Measurements from ENCODE around the gene LMNB1.

LMNB1 gene

DNA sequence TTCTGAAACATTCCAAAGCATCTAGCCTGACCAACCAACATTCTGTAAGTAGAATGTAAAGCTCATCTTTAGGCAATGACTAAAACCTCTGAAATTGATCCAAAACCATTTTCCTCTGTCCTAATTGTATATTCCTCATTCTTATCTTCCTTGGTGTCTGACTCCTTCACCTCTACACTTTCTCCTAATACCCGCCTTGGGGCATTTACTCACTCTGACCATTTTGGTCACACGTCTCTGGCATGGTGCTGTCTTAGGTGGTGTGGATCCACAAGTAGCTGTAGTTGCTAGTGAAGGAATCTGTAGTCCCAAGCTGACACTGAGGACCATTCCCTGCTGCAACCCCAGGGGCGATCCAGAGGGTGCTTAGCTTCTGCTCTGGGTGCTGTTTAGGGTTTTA, 40.8 kb upstream of the LMNB1 start:
- Histone ChIP-seq H3K4me2 (ENCODE audit: low read length) (no peak overlapping the region), H3K4me3 (ENCODE audit: low read depth, low read length, poor library complexity, severe bottlenecking) (no peak overlapping the region), H3K9me2 (ENCODE audit: low read depth, low read length) (no peaks in the 10 kb centered on the region), H3F3A (ENCODE audit: insufficient read depth, low read length) (no peaks in the 10 kb centered on the region), H3K4me1 (ENCODE audit: insufficient read depth, low read length, severe bottlenecking) (no peaks in the 10 kb centered on the region), H2AFZ (ENCODE audit: low read length) (no peak overlapping the region), H3K9ac (ENCODE audit: low read length) (no peak overlapping the region), H3K27me3 (ENCODE audit: insufficient read depth, low read length) (no peaks in the 10 kb centered on the region), H3K27ac (ENCODE audit: low read depth, low read length, poor library complexity, severe bottlenecking) (no peak overlapping the region), H3K79me2 (ENCODE audit: insufficient read depth, low read length) (no peaks in the 10 kb centered on the region), H4K20me1 (ENCODE audit: insufficient read depth, low read length) (no peaks in the 10 kb centered on the region), H3K36me3 (ENCODE audit: insufficient read depth, low read length) (no peaks in the 10 kb centered on the region), H3K9me3 (ENCODE audit: low read length) (no peaks in the 10 kb centered on the region)
- TF ChIP-seq, protein P1, sequence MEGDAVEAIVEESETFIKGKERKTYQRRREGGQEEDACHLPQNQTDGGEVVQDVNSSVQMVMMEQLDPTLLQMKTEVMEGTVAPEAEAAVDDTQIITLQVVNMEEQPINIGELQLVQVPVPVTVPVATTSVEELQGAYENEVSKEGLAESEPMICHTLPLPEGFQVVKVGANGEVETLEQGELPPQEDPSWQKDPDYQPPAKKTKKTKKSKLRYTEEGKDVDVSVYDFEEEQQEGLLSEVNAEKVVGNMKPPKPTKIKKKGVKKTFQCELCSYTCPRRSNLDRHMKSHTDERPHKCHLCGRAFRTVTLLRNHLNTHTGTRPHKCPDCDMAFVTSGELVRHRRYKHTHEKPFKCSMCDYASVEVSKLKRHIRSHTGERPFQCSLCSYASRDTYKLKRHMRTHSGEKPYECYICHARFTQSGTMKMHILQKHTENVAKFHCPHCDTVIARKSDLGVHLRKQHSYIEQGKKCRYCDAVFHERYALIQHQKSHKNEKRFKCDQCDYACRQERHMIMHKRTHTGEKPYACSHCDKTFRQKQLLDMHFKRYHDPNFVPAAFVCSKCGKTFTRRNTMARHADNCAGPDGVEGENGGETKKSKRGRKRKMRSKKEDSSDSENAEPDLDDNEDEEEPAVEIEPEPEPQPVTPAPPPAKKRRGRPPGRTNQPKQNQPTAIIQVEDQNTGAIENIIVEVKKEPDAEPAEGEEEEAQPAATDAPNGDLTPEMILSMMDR (IDR thresholded peaks at IDR 0.05; ENCODE audit: low read length), result no peak
- no peak for TF ChIP-seq EZH2 (IDR thresholded peaks at IDR 0.05; ENCODE audit: borderline replicate concordance, low read length)

DNA sequence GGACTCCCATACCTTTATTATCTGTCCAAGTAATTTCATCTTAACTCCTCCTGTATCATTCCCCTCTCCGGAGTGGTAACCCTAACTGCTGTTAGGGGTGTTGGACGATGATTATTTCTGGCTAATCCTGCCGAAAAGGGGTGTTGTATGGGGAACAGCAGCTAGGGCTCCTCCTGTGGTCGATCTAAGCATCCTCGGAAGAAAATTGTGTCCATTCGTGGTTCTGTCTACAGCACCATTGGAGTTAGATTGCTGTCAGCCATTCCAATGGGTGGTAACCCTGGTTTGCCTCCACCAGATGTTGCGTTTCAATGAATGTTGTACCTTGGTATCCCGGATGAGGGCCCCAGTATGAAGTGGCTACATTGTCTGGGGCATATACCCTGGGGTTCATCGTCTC, 35.6 kb upstream of the LMNB1 start:
- TF ChIP-seq, protein P1 (IDR thresholded peaks at IDR 0.05; ENCODE audit: low read length), result no peak
- no peak for TF ChIP-seq EZH2 (IDR thresholded peaks at IDR 0.05; ENCODE audit: borderline replicate concordance, low read length)
- no peaks in the 10 kb centered on the region for H3K4me1 ChIP-seq (ENCODE audit: insufficient read depth, low read length, severe bottlenecking)
- no peak overlapping the region for H3K27ac ChIP-seq (ENCODE audit: low read depth, low read length, poor library complexity, severe bottlenecking)
- H3K79me2 ChIP-seq (ENCODE audit: insufficient read depth, low read length), result no peaks in the 10 kb centered on the region
- H3K27me3 ChIP-seq (ENCODE audit: insufficient read depth, low read length), result no peaks in the 10 kb centered on the region
- H4K20me1 ChIP-seq (ENCODE audit: insufficient read depth, low read length), result no peaks in the 10 kb centered on the region
- no peak overlapping the region for H3K4me3 ChIP-seq (ENCODE audit: low read depth, low read length, poor library complexity, severe bottlenecking)
- no peak overlapping the region for H3K9ac ChIP-seq (ENCODE audit: low read length)
- 0 out of 2 replicates have a peak, but pooled peaks cover 5% of the 10 kb centered on the region for H3F3A ChIP-seq (ENCODE audit: insufficient read depth, low read length)
- no peaks in the 10 kb centered on the region for H3K9me3 ChIP-seq (ENCODE audit: low read length)
- no peak overlapping the region for H3K4me2 ChIP-seq (ENCODE audit: low read length)
- H3K9me2 ChIP-seq (ENCODE audit: low read depth, low read length), result no peaks in the 10 kb centered on the region
- H3K36me3 ChIP-seq (ENCODE audit: insufficient read depth, low read length), result no peaks in the 10 kb centered on the region
- H2AFZ ChIP-seq (ENCODE audit: low read length), result no peak overlapping the region

- Histone ChIP-seq H3K9me2 (ENCODE audit: low read depth, low read length) (no peaks in the 10 kb centered on the region), H2AFZ (ENCODE audit: low read length) (no peak overlapping the region), H3K4me1 (ENCODE audit: insufficient read depth, low read length, severe bottlenecking) (no peaks in the 10 kb centered on the region), H3K27me3 (ENCODE audit: insufficient read depth, low read length) (no peaks in the 10 kb centered on the region), H4K20me1 (ENCODE audit: insufficient read depth, low read length) (no peaks in the 10 kb centered on the region), H3K9ac (ENCODE audit: low read length) (no peak overlapping the region), H3F3A (ENCODE audit: insufficient read depth, low read length) (0 out of 2 replicates have a peak, but pooled peaks cover 5% of the 10 kb centered on the region), H3K4me3 (ENCODE audit: low read depth, low read length, poor library complexity, severe bottlenecking) (no peak overlapping the region), H3K27ac (ENCODE audit: low read depth, low read length, poor library complexity, severe bottlenecking) (no peak overlapping the region), H3K9me3 (ENCODE audit: low read length) (no peaks in the 10 kb centered on the region), H3K79me2 (ENCODE audit: insufficient read depth, low read length) (no peaks in the 10 kb centered on the region), H3K4me2 (ENCODE audit: low read length) (no peak overlapping the region), H3K36me3 (ENCODE audit: insufficient read depth, low read length) (no peaks in the 10 kb centered on the region)
- no peak for TF ChIP-seq EZH2 (IDR thresholded peaks at IDR 0.05; ENCODE audit: borderline replicate concordance, low read length)
- TF ChIP-seq, protein P1 (IDR thresholded peaks at IDR 0.05; ENCODE audit: low read length), result no peak
Measured at GRCh38 chr5:126742425-126742824, 34.5 kb upstream of the LMNB1 start.

Data from OCI-LY1 (cell line).